GM18511 (cell line): Measurements from ENCODE around the gene SYNJ2.
A peak's percentile ranks its signal among the peaks of the same experiment; 100 is the strongest.

Experiments
- ATAC-seq: cut with Tn5 transposase; IDR thresholded peaks from one replicate; pipeline ENCODE4 v1.9.1; 2021; ENCODE audit warnings: mild to moderate bottlenecking, moderate library complexity; ENCODE audit not compliant: unreplicated experiment

Gene SYNJ2

DNA sequence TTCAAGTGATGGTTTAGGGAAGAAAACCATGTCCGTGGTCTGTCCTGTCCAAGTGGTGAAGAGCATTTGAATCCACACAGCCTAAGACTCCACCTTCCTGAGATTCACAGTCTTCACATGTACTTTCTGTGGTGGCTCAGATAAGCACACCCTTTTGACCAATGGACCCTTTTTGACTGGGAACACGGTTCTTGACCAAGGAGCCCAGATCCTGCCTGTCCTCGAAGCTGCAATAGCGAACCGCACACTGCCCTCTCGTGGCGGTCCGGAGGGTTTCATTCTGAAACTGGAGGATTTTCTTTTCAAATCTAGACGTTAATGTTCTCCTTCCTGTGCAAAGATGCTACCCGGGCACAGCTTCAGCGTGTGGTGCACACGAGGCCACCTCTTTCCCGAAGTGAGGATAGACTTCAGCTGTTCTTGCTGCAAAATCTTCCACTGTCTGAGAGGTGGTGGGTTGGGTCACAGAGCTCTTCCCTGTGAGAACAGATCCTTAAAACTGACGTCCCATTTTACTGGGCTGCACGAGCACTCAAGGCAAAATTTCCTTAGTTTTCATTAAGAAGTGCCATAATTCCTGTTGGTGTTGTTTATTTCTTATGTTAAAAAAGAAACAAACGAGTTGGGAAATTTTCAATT, 90.5 kb downstream of the SYNJ2 start:
- peak; percentile 59 for ATAC-seq

DNA sequence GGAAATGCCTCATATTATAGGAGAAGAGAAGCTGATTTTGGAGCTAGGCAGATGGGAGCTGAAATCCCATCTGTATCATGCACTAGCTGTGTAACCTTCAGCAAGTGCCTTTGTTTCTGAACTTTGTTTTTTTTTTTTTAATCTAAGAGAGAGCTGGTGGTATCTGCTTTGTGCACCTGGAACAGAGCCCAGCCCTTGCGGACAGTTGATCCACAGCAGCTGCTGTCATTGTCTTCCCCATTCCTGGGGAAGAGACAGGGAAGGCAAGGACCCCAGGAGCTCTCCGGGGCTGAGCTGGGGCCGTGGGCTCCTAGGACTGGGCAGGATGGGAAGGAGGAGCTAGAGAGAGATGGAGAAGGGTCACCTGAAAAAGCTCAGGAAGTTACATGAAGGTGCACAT, 92.1 kb downstream of the SYNJ2 start:
- ATAC-seq, result no peak

DNA sequence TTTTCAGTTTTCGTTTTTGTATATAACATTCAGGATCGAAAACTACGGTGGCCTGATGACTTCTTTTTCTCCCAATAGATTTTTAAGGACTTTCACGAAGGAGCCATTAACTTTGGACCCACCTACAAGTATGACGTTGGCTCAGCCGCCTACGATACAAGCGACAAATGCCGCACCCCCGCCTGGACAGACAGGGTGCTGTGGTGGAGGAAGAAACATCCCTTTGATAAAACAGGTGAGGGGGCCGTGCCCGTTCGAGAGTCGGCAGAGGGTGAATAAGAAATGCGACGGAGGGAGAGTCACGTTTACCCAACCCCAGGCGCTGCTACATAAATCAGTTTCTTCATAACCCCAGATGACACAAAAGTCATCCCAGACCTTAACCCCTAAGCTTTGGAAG, 94.9 kb downstream of the SYNJ2 start:
- ATAC-seq, result no peak

DNA sequence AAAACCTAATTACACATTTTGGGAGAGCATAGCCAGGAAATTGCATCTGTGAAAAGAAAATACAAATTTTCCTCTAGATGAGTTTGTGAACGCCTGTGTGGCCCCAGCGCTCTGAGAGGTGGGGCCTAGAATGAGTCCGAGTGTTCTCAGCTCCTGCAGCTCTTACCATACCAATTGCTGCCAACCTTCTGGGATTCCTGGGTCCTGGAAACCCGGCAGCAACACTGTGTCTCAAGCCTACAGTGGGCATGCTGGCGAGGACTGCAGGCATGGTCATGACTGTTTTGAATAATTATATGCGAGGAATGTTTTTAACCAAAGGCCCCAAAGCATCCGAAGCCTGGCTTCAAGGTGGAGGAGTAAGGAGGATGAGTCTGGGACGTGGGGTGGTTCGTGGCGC, 96.0 kb downstream of the SYNJ2 start:
- ATAC-seq, result no peak

GRCh38 chr6:158078320-158078719, 96.7 kb downstream of the SYNJ2 start:
- ATAC-seq, result no peak

GRCh38 chr6:158080849-158081656, 99.4 kb downstream of the SYNJ2 start:
- no peak for ATAC-seq

- ATAC-seq, result no peak
Measured at GRCh38 chr6:158081657-158081935, 99.9 kb downstream of the SYNJ2 start.

DNA sequence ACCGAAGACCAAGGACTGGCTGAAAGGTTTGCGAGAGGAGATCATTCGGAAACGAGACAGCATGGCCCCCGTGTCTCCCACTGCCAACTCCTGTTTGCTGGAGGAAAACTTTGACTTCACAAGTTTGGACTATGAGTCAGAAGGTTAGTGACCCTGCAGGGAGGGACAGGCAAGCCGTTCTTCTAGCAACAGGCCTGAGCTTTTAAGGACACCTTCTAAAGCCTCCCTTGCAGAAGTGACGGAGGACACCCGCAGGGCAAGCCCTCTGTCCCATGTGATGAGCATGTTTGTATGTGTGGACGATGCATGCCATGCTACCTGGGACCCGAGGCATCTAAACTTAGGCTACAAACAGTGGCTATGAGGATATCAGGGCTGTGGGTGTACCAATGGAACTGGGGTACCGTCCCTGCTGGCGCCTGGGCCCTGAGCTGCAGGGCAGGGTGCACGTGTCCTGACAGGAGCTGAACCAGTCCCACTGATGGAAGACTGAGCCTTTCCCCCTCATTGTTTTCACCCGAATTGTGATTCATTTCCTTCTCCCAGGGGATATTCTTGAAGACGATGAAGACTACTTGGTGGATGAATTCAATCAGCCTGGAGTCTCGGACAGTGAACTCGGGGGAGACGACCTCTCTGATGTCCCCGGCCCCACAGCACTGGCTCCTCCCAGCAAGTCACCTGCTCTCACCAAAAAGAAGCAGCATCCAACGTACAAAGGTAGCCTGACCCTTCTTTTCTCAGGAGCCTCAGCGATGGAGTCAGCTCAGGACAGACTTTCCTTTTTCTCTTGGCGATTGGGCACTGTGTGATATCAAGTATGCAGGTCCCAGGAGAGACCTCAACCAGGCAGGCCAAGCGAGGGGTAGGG, 102.0 kb downstream of the SYNJ2 start:
- ATAC-seq, result no peak

GRCh38 chr6:158085261-158086053, 103.8 kb downstream of the SYNJ2 start:
- no peak for ATAC-seq

DNA sequence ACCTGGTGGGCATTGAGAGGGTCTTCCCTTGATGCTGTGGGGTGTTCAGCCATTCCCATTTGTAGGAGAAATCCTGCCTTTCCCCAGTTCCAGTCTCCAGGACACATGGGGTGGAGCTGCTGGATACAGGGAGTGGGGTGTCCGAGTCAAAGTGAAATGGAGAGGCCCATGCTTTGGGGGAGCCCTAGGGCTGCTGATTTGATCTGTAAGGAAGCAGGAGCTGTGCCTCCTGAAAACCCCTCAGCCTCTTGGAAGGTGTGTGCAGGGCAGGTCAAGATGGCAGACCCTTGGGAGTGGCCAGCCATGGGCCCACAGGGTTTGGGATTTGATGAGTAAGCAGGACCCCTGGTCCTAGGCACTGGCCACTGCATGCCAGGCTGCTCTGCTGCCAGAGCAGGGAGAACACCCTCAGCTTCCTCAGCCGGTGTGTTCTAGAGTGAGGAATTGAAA, 104.4 kb downstream of the SYNJ2 start:
- ATAC-seq, result no peak

- peak; percentile 78 for ATAC-seq
Measured at GRCh38 chr6:158086504-158087223, 105.0 kb downstream of the SYNJ2 start.

DNA sequence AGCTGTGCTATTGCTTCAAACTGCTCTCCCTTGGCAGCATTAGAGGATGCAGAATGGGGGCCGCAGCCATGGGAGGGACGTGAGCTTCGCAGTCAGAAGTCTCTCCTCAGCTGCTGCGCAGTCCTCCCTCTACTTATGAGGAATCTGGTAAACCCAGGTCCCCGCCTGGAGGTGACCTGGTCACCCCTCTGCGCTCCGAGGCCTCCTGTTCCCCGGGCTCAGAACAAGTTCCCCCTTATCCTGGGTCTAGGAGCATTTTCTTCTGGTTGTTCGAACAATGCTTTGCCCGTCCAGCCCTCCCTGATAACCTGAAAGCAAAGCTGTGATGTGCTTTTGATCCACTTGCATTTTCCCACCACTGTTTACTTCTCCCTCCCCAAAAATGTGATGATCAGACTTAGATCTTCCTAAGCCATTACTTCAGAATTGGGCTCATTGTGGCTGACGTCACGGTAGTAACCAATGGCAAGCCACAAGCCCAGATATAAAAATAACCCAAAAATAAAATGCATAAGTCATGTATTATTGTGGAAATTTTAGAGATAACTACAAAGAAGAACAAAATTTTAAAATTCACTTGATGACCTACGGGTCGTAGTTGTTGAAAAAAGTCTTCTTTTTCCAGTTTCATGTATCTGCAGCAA, 105.7 kb downstream of the SYNJ2 start:
- ATAC-seq, result no peak

- no peak for ATAC-seq
Measured at GRCh38 chr6:158092806-158093205, 111.1 kb downstream of the SYNJ2 start.

GRCh38 chr6:158095031-158095430, 113.4 kb downstream of the SYNJ2 start:
- ATAC-seq, result no peak

DNA sequence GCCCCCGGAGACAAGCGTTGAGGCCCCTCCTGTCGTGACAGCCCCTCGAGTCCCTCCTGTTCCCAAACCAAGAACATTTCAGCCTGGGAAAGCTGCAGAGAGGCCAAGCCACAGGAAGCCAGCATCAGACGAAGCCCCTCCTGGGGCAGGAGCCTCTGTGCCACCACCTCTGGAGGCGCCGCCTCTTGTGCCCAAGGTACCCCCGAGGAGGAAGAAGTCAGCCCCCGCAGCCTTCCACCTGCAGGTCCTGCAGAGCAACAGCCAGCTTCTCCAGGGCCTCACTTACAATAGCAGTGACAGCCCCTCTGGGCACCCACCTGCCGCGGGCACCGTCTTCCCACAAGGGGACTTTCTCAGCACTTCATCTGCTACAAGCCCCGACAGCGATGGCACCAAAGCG, 114.0 kb downstream of the SYNJ2 start:
- ATAC-seq, result no peak

DNA sequence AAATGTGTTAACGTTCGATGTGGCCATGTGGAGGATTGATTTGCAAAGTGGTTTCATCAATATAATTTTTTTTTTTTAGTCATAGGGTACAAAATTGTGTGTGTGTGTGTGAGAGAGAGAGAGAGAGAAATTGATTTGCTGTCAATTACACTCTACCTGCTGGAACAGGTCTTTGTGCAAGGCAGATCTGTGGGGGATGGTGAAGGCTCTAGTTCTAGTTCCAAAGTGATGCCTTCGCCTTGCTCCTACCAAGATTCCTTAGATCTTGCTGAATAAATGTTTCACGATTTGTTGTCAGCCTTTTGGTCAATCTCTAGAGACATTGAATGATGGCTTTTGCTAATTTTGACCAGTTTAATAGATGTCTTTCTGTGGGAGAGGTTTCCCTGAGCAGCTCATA, 121.6 kb downstream of the SYNJ2 start:
- no peak for ATAC-seq

- ATAC-seq, result no peak
Measured at GRCh38 chr6:158104696-158105095, 123.0 kb downstream of the SYNJ2 start.

GRCh38 chr6:158109748-158110147, 128.1 kb downstream of the SYNJ2 start:
- ATAC-seq, result no peak

DNA sequence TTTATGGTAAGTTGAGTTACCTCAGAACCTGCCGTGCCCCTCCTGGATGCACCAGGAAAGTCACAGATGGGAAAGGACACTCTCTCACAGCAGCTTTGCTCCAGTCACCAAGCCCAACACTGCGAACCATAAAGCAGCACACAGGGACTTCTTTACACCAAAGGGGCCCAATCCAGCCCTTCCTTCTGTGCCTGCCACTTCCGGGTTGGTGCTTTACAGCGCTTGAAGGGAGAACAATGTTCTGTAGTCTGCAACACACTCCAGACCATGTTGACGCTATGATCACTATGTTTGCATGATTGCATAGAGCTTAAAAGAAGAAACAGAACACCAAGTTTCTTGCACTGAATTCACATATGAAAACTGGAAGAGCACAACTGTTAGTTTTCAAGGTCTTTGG, 129.3 kb downstream of the SYNJ2 start:
- no peak for ATAC-seq

DNA sequence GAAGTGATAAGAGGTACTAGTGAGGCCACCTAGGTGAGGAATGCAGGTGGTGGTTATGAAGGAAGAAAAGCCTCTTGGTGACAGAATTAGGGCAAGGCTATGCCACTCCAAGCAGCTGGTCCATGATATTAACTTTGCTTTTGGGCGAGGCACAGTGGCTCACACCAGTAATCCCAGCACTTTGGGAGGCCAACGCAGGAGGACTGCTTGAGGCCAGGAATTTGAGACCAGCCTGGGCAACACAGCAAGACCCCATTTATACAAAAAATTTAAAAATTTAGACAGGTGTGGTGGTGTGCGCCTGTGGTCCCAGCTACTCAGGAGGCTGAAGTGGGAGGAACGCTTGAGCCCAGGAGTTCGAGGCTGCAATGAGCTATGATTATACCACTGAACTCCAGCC, 130.3 kb downstream of the SYNJ2 start:
- ATAC-seq, result no peak
